NCI-H446 treated with DMSO at 0.1 percent for 48 hours (cell line): ENCODE results near the gene NR2E1.

Experiments
- DNase-seq: peaks from one replicate; lab custom pipeline; 2025; lab: John Stamatoyannopoulos, UW

The NR2E1 gene

DNA sequence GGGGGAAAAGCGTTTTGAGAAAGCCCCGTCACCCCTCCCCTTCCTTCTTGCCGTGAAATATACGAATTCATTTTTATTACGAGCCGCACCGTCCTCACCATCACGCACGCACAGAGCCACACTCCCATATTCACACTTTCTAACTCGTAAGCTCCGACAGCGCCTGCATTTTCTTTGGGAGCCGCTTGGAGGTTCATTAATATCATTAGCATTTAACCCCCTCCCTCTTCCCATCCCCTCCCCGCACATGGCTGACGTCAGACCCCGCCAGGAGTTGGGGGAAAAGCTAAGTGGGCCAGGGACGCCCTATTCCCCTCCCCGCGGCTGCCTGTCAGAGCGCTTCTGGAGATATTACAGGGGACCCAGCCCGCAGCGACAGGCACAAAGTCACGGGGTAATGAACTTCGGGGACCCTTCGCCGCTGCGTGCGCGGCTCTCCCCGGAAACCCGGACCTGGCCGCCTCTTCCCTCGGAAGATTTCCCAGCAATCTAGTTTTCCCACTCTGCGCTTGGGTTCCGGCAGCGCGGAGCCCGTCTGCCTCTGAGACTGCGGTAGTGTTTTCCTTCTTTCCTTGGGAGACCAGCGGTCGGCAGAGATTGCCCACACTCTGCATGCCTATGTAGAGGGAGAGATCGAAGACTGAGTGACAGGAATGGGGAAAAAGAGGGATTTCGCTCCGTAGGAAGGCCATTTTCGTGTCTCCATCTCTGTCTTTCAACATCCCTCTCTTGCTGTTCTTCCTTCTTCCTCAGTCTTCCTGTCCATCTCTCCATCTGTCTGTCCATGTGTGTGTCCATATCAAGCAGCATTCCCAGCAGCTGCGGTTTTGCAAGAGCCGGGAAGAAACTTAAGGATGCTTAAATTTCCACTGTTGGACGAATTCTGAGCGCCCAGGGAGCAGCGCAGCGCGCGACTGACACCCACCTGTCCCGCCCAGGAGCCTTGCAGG lies at the start of gene NR2E1:
TSS of gene NR2E1 (plus strand) at position 309 of the 950 bp plus-strand sequence. CDS start 744 bp downstream, outside the sequence.
- DNase-seq: peak; percentile 33

DNA sequence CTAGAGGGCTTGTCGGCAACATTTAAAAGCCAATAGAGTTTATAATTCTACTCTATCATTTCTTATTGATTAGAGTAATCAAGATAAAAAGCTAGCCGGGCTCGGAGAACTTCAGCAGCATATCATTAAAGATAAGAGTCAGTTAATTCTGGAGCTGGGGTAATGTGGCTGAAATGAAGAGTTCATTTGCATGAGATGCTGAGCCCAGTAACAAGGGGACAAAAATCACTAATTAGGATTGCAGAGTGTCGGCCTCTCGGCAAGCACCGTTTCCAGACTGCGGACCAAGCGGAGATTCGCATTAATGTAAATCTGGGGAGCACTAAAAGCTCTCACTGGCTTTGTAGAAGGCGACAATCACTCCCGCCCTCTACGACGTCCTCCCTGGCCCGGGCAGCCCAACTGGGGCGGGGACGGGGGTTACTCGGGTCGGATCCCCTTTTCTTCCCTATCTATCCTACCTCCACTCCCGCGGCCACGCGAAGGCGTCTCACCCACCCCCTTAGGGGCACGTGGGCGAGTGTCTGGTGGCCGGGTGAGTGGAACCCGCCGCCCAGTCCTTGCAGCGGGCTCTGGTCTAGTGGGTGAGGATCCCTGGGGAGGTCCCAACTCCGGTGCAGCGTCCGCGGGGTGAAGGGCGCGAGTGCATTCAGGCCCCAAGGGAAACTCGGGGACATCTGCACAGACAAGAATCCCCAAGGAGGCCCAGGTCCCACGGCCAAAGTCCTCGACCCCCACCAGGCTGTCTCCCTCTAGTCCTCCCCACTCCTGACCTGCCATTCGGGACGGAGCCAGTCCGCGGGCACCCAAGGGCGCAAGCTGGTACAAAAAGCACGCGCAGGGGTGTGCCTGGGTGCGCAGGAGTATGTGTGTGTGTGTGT lies 49.0 kb upstream of the NR2E1 start:
- DNase-seq: no peak

DNA sequence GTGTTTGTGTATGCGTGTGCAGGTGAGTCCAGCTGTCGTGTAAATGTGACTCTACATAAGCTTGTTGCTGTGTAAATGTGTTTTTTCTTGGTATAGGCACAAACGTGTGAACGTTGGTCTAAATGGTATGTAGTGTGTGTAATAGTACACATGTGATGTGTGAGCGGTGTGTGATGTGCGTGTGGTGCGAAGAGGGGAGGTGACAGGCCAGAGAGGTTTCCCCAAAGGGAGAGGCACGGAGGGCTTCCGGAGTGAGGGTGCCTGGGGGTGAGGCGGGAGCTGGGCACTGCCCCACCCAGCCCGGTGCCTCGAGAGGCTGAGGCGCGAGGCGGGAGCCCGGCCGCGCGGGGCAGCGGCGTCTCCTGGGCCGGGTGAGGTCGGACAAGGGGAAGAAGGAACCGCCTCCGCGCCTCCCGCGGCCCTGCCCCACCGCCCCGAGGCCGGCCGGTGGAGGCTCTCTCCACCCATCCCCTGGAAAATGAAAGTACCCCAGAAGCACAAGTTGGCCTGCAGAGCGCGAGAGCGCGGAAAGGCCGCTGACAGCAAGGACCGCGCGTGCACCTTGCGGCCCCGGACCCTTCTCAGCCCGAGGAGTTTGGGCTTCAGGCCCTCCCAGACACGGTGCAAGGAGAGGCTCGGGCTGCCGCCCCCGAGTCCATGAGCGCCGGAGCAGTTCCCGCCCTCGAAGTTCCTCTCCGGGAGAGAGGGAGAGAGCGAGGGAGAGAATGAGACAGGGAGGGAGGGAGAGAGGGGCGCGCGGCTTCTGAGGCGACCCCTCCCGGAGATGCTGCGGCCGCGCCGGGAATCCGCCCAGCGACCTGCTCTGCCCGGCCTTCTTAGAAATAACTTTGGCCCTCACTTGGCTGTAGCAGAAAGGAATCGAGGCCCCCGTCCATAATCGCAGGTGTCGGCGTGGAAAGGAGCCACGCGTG lies 48.1 kb upstream of the NR2E1 start:
- DNase-seq: no peak

DNA sequence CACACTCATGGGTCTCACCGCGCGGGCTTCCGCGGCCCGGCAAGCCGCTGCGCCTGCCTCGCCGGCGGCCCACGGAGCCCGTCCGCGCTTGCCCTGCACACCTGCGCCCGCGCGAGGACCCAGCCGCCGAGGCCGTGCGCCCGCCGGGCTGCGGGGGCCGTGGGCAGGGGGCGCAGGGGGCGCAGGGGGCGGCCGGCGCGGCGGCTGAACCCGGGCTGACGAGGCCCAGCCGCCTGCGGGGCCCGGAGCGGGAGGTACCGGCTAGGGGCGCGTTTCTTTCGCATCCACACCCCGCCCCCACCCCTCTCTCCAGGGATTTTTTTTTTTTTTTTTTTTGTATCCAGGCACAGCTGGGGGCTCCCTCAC lies 47.5 kb upstream of the NR2E1 start:
- no peak for DNase-seq

DNA sequence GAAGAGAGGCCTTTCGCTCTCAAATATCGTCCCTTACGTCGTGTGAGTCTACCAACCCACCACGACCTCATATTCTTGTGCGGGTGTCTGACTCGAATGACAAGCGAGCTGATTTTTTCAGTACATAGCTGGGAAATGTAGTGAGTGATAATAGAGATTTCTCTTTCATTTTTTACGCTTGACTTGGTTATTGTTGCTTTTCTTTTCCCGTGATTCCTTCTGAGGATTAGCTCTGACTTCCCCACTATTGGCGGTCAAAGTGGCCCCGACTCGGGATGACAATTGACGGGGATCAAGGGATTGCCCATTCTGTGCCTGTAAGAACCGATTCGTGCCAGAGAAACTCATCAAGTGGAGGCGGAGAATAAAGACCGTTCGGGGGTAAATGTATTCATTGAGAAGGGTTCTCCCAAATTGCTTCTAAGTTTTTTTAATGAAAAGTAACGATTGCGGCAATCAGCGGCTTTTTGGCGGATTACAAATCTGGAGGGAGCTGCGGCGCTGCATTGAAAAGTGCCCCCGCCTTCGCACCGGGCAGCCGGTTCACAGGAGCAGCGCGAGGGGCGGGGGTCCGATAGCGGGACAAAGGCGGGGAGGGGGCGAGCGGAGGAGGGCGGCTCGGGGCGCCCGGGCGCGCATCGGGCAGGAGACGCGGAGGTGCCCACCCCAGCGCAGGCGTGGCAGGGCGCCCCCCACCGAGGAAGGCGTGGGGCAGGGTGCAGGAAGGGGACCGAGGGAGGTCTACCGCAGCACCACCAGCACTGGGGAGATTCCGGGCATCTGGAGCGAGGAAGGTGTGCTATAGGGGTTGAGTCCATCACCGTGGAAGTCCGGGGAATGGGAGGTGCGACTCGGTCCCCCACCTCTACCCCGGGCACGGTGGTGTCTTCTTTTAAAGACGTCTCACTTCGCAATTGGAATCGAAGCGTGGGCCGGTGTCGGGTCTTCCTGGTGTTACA lies 46.7 kb upstream of the NR2E1 start:
- no peak for DNase-seq

DNA sequence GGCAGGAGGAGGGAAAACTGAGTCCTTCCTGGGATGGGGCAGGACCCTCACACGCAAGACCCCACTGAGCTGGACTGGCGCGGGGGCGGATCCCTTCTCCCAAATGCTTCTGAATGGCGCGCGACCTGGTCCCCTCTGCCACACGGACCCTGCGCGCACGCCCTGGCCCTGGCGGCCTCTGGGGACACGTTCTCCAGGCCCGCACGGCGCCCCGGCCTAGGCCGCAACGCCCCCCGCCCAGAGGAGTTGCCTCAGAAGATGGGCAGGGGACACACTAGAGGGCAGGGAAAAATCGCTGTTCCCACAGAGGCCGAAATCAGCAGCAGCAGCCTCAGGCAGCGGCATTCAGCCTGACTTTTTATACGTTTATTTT lies 46.1 kb upstream of the NR2E1 start:
- DNase-seq: no peak

DNA sequence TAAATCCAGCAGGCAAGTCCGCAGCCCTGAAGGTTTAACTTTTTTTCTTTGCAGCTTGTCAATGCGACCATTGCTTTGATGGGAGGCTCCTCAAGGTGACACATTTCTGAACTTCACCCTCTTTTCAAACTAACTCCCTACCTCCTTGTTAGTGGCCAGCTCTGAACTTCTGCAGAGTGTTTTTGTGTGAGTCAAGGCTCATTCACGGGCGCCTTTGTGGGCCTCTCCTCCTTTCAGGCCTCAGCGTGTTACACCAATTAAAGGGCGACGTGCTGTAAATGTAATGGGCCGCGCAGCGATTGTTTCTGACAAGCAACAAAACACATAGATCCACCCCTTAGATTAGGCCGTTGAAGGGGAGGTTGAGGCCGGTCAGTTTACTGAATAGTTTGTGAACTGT lies 45.5 kb upstream of the NR2E1 start:
- DNase-seq: no peak

DNA sequence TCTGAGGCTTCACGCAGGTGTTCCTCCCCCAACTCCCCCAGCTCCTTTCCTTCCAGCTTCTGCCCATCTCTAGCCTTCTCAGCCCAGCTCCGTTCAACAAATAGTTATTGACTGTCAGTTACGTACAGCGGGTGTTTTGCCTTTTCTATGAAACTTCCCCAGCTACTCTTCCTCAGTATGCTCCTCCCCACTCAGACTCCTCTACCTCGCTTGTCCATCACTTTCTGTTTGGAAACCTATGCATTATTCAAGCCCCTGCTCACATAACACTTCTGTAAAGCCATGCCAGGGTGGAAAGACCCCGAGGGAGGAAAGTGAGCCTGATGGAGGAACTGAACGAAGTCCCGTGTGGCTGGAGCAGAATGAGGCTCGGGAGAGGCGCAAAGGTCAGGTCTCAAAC lies 44.2 kb upstream of the NR2E1 start:
- DNase-seq: no peak

DNA sequence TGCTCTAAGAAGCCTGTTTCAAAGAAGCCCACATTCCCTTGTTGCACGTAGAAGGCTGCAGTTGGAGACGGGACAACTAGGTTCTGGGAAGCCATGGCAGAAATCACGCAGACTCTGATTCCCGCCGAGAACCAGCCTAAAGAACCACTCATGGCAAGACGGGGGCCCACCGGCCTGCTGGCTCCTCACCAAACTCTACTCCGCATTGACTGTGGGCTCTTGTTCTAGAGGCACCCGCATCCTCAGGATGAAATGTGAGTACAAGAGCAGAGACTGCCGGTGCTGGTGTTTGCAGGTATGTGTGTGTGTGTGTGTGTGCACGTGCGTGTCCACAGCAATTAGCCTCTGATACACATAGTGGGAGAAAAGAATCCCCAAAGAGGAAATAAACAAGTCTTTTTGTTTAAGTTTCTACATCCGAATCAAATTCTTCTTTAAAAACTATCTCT lies 42.3 kb upstream of the NR2E1 start:
- DNase-seq: no peak

DNA sequence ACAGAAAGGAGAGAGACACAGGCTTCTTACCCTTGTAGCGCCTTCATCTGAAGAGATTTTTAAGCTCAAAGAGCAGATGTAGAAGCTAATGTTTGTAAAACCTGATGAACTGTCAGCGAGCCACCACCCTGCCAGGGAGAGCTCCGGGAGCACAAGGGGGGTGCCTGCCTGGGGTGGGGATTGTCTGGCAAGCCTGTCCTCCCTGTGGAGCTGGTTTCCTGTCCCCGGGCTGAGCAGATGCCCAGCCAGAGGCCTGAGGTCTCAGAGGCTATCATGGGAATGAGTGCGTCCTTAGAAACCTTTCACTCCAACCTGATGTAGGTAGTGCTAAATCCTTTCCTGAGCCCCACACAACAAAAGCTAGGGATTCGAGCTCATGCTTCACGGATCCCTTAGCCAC lies 41.9 kb upstream of the NR2E1 start:
- no peak for DNase-seq

DNA sequence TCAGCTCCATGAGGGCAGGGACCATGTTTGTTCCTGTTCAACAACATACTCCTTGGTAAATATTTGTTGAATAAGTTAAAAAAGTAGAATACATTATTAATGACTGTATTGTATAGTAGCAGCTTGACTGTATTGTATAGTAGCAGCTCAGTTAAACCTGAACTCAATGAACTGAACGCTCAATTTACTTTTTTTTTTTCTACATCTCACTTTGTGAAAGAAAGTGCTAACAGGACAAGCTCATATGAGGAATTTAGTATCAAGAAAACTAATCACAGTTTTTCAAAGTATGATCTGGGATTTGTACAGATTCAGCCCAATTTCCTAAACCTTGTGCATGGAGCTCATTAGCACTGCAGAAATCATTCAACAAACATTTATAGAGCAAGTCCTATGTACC lies 38.8 kb upstream of the NR2E1 start:
- DNase-seq: no peak

DNA sequence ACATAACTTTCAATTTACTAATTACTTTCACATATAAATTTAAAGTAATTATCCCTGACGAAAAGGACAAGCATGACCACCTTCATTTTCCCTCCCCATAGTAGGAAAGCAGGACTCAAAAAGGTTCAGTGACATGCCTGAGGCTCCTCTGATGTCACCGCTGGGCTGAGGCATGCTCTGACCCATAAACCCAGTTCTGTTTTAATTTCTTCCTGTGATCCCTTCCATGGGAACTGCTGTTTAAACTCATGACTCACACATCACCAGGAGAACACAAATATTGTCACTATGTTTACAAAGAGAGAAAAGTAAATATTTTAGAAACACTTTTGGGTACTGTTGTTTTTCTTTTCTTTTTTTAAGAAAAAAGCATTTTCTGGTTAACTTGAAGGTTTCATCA lies 38.0 kb upstream of the NR2E1 start:
- DNase-seq: no peak

DNA sequence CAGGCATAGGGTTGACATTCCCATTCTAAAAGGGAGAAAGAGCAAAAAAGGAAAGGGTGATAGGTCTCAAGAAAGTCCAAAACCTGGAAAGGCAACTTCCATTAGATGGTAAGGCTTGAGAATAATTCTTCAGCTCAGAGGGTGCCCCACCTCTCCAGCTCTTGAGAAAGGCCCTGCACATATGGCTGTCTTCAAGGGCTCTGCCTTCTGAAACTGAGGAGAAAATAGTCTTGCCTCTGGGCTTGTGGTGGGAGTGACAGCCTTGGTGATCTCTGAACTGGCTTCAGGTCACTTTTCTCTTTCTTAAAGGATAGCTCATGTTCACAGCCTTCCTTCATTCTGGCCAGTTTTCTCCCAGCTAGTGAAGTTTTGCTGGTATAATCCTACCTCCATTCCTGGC lies 35.6 kb upstream of the NR2E1 start:
- no peak for DNase-seq

DNA sequence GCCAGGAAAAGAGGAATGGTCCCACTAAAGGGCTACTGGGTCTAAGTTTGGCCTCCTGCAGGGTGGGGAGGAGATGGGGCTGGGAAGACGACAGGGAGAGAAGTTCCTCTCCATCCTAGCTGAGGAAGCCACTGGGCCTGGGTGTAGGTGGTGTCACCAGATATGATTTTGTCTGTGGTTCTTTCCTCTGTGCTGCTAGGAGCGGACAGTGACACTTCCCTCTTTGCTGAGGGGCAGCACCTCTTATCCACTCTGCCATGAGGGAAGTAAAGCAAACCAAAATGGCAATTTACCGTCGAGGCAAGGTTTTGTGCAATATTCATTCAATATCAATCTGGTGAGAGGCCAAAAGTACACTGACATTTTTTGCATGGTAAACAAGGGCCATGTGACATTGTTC lies 33.0 kb upstream of the NR2E1 start:
- no peak for DNase-seq

DNA sequence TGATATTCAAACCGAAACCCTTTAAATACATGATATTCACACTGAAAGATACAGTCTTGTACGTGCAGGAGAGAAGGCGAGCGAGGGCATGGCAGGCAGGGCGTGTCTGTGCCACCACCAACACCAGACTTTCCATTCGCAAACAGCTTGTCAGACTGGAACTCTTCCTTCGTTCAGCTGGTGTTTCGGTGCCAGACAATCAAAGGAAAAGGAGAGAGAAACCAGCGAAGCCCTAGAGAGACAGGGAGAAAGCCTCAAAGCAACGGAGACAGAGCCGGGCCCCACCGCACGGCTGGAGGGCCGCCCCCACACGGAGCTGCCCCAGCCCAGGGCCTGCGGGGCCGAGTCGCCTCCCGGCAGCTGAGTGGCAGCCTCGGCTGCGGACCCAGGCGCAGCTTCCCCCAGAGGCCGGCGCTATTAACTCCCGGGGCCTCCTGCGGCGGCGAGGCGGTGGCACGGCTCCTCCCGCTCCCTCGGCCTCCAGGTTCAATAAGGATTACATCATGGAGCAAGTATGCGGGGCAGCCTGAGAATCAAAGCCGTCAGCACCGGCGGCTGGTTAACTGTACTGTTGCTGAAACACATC lies 32.1 kb upstream of the NR2E1 start:
- peak; percentile 2 for DNase-seq

DNA sequence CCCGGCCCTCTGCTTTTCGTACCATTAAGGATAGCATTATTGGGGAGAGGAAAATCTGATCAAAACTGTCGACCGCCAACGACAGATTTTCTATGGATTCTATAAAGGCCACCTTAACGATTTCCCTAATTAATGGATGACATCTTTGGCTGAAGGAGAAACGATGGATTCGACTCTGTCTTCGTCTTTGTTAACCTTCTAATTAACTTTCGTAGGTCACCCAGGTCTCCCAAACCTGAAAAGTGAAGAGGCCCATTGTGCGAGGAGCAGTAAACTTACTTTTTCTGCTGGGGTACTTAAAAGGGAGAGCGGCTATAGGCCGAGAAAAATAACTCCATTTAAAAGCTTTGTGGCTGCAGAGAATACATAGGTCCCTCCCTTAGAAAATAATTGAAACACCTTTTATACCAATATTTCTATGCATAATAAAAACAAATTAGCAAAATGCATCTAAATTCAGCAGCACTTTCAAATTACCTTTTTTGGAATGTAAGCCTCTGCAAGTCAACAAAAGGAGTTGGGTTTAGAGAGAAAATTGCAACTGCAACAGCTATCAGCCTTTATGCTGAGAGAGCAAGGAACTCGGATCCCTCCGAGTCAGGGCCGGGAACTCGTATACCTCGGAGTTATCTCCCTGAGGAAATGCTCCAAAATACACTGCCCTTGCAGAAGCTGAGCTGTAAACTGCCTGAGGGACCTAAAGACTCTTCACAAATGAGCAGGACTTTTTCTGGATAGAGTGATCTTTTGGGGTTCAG lies 31.4 kb upstream of the NR2E1 start:
- no peak for DNase-seq

DNA sequence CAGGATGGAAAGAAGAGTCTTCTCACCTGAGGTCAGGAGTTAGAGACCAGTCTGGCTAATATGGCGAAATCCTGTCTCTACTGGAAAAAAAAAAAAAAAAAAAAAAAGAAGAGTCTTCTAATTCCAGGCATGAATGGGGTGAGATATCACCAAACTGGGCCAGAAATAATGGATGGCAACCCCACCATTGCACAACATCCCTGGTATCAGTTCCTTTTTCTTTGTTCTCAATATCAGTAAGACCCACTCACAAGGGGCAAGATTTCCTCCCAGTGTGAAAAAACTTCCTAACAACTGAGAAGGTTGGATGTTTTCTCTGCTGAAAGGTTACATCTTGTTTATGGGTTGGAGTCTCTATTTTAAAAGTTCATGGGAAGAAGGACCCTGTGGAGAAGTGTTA lies 23.6 kb upstream of the NR2E1 start:
- no peak for DNase-seq

DNA sequence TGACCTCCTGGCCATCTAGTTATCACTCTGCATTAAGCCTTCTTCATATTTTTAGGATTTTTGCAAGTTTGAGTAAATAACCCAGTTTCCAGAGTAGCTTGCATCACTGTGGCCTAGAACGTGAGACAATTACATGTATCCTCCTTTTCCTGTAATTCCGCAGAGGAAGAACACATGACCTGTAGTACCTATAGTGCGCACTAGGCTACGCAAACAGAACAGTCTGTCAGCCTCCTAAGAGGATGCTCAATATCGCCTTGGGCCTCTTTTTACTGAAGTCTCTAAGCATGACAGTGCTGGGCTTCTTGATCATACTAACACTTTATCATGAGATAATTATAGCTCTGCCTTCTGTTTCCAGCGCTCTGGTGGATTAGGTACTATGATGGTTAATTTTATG lies 20.2 kb upstream of the NR2E1 start:
- DNase-seq: no peak

DNA sequence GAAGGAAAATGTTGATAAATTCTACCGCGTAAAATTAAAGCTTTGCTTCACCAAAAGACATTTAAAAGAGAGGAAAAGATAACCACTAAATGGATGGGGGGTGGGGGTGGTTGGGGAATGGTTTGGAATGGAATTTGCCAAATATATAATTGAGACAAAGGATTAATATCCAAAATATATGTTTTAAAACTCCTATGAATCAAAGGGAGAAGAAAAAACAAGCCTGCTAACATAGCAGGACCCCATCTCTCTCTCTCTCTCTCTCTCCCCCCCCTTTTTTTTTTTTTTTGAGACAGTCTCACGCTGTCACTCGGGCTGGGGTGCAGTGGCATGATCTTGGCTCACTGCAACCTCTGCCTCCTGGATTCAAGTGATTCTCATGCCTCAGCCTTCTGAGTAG lies 13.4 kb upstream of the NR2E1 start:
- no peak for DNase-seq
